Mucosa of rectum (tissue), 2 donors: ENCODE data around the gene CBL.
"Not testable (repeated sequence)": the region's sequence is repeated elsewhere in the genome, so short reads cannot be mapped to it uniquely, and the experiment has no call there.

Source experiments
- H3K27ac ChIP-seq, 2 donors: one replicate each; pipeline ENCODE4 v1.7.0; 2013; ENCODE audit warnings: inconsistent platforms in 2 of 2, low read depth in 2 of 2, low read length in 2 of 2
- H3K27me3 ChIP-seq, 2 donors: one replicate each; pipeline ENCODE4 v1.7.0; 2013; ENCODE audit warnings: low read length in 2 of 2; ENCODE audit not compliant: control insufficient read depth in 2 of 2, insufficient read depth in 2 of 2
- H3K36me3 ChIP-seq, 2 donors: one replicate each; pipeline ENCODE4 v1.7.0; 2013; ENCODE audit warnings: low read length in 2 of 2; ENCODE audit not compliant: control insufficient read depth in 2 of 2, insufficient read depth in 2 of 2
- H3K4me1 ChIP-seq, 2 donors: one replicate each; pipeline ENCODE4 v1.7.0; 2013; ENCODE audit warnings: low read length in 2 of 2, mild to moderate bottlenecking in 1 of 2; ENCODE audit not compliant: control insufficient read depth in 2 of 2, insufficient read depth in 2 of 2
- H3K4me3 ChIP-seq, 2 donors: one replicate each; pipeline ENCODE4 v1.7.0; 2013; ENCODE audit warnings: low read length in 2 of 2
- H3K9ac ChIP-seq, 2 donors: one replicate each; pipeline ENCODE4 v1.7.0; 2013; ENCODE audit warnings: low read length in 2 of 2, low read depth in 1 of 2, mild to moderate bottlenecking in 1 of 2
- H3K9me3 ChIP-seq, 2 donors: one replicate each; pipeline ENCODE4 v1.7.0; 2013; ENCODE audit warnings: low read length in 2 of 2; ENCODE audit not compliant: control insufficient read depth in 2 of 2
- donor health status: healthy.
- donor health status: Normal muscosa, but diverticular disease.

Gene CBL

DNA sequence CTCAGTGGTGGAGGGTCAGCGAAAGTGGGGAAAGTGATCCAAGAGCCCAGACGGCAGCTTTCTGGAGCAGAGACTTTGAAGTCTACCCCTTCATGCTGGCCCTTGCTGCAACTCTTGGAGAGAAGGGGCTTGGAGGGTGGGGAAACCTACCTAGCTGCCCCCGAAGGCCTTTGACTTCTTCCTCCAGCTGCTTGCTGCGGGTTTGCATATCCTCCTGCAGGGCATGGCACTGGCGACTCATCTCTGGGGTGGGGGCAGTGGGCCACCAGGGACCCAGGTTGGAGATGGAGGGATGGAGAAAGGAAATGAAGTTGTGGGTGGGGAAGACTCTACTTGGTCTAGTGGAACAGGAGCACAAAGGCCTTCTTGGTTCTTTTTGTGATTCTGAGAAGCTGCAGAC, 13.1 kb upstream of the CBL start:
- Histone ChIP-seq H3K27ac (no peak overlapping the region), H3K27me3 (no peaks in the 10 kb centered on the region), H3K4me1 (peaks cover 10 to 13% of the 10 kb centered on the region in 2 donors), H3K9ac (no peak overlapping the region), H3K36me3 (peaks cover 0 to 4% of the 10 kb centered on the region in 2 donors), H3K9me3 (no peaks in the 10 kb centered on the region), H3K4me3 (no peak overlapping the region)

DNA sequence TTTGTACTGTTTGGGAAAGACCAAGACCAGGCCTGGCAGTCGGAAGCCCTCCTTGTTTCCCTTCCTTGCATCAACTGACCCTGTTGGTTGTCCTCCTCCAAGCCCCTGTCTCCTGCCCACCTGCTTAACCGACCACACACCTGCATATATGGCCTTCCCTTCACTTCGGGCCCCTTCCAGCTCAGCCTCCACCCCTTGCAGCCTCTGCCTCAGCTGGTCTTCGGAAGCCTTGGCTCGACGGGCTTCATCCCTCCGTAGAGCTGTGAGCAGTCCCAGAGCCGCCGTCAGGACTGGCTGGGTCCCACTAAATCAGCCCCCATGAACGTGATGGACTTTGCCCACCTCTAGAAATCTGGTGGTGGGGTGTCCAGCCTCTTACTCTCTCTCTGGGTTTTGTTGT, 12.5 kb upstream of the CBL start:
- H3K9ac ChIP-seq, result no peak overlapping the region

DNA sequence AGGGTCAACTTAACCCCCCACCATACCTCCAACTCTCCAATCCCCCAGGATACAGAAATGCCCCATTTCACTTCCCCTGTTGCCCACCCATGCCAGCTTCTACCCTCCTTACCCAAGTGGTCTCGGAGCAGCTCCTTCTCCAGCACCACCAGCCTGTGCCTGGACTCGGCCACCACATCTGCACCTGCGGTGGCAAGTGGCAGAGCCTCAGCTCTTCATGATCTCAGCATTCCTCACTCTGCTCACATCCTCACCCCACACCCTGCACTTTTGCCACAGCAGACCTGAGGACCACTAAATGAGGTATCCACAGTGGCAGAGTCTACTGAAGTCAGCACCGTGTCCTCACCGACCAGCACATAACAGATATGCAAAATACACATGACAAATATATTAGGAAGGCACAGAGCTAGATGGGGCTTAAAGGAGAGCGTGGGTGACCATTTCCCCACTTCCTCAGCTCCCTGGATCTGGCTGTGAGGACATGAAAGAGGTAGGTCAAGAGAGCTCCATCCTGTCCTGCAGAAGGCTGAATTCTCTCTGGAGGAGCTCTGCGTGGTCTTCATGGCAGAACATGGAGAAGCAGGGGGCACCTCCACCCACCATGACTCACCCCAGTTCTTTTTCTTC, 11.2 kb upstream of the CBL start:
- Histone ChIP-seq H3K27ac (no peak overlapping the region), H3K4me3 (no peak overlapping the region), H3K9me3 (no peaks in the 10 kb centered on the region), H3K27me3 (no peaks in the 10 kb centered on the region), H3K4me1 (peaks cover 2 to 3% of the 10 kb centered on the region in 2 donors), H3K9ac (no peak overlapping the region), H3K36me3 (no peaks in the 10 kb centered on the region)

More for the DNA sequence above, 12.5 kb upstream of the CBL start:
- Histone ChIP-seq H3K9me3 (no peaks in the 10 kb centered on the region), H3K4me1 (peaks cover 10 to 13% of the 10 kb centered on the region in 2 donors), H3K27ac (no peak overlapping the region), H3K36me3 (peaks cover 0 to 4% of the 10 kb centered on the region in 2 donors), H3K27me3 (no peaks in the 10 kb centered on the region), H3K4me3 (no peak overlapping the region)

DNA sequence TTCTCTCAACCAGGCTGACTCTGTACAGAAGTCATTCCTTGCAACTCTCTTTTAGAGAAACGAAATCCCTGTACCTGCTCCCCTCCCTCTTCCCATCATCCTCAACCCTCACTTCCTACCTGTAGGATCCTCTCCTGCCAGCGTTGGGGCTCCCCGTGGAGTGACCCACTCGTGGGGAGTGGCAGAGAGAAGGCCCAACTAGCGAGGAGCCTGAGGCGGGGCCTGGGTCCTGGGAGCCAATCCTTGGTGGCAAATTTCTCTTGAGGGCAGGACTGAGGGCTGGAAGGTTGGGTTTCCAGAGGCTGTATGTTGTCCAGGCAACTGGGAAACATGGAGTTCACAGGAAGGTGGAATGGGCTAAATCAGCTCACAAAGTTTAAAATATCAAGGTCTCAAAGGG, 10.5 kb upstream of the CBL start:
- Histone ChIP-seq H3K27me3 (no peaks in the 10 kb centered on the region), H3K9ac (no peak overlapping the region), H3K27ac (no peak overlapping the region), H3K36me3 (no peaks in the 10 kb centered on the region), H3K4me1 (peaks cover 2 to 3% of the 10 kb centered on the region in 2 donors), H3K9me3 (no peaks in the 10 kb centered on the region), H3K4me3 (no peak overlapping the region)

DNA sequence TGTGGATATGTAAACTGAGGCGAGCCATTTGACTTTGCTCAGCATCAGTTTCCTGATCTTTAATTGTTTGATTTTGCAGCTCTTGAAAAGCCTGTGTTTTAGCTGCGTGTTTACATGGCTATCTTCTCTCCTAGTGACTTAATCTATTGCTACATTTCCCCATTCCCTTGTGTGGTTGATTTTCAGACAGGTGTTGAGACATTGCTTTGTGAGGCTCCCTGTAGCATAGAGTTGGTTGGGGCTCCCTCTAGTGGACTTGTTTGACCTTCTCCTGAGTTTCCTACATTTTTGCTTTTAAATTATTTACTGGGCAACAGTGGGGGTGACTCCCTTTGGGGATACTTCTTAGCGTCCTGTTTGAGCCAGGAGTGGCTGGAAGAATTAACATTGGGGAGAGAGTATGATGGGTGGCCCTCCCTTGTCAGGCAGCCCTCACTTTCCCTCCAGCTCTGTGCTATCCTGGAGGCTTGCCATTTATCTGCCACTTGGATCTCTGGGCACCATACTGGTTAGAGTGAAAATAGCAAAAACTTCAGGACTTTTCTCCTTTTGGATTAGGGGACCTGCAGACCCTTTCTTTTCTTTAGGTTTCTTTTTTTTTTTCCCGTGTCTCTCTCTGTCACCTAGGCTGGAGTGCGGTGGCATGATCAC, 9.2 kb upstream of the CBL start:
- Histone ChIP-seq H3K4me1 (peaks cover 2 to 3% of the 10 kb centered on the region in 2 donors), H3K9ac (peak overlapping the region in 1 of 2 donors; percentile 52), H3K9me3 (no peaks in the 10 kb centered on the region), H3K27me3 (no peaks in the 10 kb centered on the region), H3K27ac (peak overlapping the region in 1 of 2 donors; percentile 30), H3K4me3 (no peak overlapping the region), H3K36me3 (no peaks in the 10 kb centered on the region)

DNA sequence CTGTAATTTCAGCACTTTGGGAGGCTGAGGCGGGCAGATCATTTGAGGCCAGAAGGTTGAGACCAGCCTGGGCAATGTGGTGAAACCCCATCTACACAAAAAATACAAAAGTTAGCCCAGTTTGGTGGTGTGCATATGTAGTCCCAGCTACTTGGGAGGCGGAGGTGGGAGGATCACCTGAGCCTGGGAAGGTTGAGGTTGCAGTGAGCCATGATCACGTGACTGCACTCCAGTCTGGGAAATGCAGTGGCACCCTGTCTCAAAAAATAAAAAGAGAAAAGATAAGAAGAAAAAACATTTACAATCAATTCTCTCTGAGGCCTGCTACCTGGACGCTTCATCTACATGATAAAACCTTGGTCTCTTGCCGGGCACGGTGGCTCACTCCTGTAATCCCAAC, 7.2 kb upstream of the CBL start:
- H3K4me1 ChIP-seq, result peaks cover 2 to 3% of the 10 kb centered on the region in 2 donors
- no peak overlapping the region for H3K27ac ChIP-seq
- no peaks in the 10 kb centered on the region for H3K27me3 ChIP-seq
- no peak overlapping the region for H3K4me3 ChIP-seq
- no peaks in the 10 kb centered on the region for H3K9me3 ChIP-seq
- no peak overlapping the region for H3K9ac ChIP-seq
- H3K36me3 ChIP-seq, result no peaks in the 10 kb centered on the region

DNA sequence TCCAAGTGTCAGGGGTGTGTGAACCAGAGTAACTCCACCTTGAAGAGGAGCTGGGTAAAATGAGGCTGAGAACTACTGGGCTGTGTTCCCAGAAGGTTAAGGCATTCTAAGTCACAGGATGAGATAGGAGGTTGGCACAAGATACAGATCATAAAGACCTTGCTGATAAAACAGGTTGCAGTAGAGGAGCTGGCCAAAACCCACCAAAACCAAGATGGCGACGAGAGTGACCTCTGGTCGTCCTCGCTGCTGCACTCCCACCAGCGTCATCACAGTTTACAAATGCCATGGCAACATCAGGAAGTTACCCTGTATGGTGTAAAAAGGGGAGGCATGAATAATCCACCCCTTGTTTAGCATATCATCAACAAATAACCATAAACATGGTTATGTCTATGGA, 4.9 kb upstream of the CBL start:
- H3K27ac ChIP-seq, H3K36me3 ChIP-seq, H3K4me1 ChIP-seq, H3K9me3 ChIP-seq, H3K27me3 ChIP-seq, H3K4me3 ChIP-seq, H3K9ac ChIP-seq: not testable (repeated sequence)

DNA sequence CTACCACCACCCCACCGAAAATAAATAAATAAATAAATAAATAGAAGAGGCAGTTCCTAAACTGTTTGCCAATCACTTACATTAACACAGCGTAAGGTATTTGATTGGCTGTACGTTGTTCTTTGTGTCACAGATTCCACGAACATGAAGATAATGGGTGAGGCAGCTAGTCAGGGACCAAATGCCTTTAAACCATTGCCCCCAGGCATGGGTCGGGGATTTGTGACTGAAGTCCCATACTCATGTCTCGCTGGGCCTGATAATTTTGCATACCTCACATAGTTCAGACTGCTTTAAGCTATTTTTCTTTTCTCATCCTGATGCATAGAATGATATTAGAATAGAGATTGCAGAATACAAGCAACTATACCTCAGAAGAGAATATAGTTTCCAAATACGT, 3.6 kb upstream of the CBL start:
- H3K4me3 ChIP-seq, result no peak overlapping the region
- H3K4me1 ChIP-seq, result peaks cover 6 to 7% of the 10 kb centered on the region in 2 donors
- H3K9ac ChIP-seq, result no peak overlapping the region
- H3K27ac ChIP-seq, result no peak overlapping the region
- H3K27me3 ChIP-seq, result no peaks in the 10 kb centered on the region
- no peaks in the 10 kb centered on the region for H3K9me3 ChIP-seq
- H3K36me3 ChIP-seq, result no peaks in the 10 kb centered on the region

DNA sequence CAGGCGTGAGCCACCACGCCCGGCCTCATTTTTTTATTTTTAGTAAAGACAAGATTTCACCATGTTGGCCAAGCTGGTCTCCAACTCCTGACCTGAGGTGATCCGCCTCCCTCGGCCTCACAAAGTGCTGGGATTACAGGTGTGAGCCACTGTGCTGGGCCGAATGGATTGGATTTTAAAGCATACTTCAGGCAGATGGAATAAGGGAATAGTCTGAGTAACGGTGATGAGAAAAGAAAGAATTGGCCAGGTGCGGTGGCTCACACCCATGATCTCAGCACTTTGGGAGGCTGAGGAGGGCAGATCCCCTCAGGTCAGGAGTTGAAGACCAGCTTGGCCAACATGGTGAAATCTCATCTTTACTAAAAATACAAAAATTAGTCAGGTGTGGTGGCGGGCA, 2.1 kb upstream of the CBL start:
- peaks cover 9 to 10% of the 10 kb centered on the region in 2 donors for H3K4me1 ChIP-seq
- H3K4me3 ChIP-seq, result no peak overlapping the region
- no peak overlapping the region for H3K9ac ChIP-seq
- H3K27me3 ChIP-seq, result no peaks in the 10 kb centered on the region
- no peak overlapping the region for H3K27ac ChIP-seq
- H3K9me3 ChIP-seq, result no peaks in the 10 kb centered on the region
- no peaks in the 10 kb centered on the region for H3K36me3 ChIP-seq

DNA sequence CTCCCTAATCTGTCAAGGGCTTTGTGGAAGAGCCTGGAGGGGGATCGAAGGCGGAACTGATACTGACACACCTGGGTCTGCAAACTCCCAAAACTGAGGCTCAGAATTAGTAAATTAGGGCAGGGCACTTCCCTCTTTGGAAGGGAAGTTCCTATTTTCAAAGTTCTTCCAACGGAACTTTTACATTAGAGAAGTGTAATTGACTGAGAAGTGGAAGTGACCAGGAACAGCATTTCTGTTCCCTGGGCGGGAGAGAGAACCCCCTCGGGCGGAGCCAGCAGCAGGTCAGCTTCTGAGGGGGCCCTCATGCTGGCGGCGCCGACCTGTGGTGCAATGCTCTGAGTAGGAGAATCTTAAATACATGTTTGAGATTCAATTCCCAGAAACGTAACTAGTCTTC, 1.1 kb upstream of the CBL start:
- peaks cover 9 to 10% of the 10 kb centered on the region in 2 donors for H3K4me1 ChIP-seq
- H3K27ac ChIP-seq, result peak overlapping the region in 1 of 2 donors; percentile 89
- H3K9me3 ChIP-seq, result no peaks in the 10 kb centered on the region
- no peak overlapping the region for H3K4me3 ChIP-seq
- H3K36me3 ChIP-seq, result no peaks in the 10 kb centered on the region
- no peak overlapping the region for H3K9ac ChIP-seq
- H3K27me3 ChIP-seq, result no peaks in the 10 kb centered on the region
